Measurements from ENCODE around the gene GPANK1.

The GPANK1 gene

GRCh38 chr6:31652925-31653724 is 11.7 kb downstream of the GPANK1 start:
- DNase-seq, result peak; percentile 74 to 96 (median 82)
- intact Hi-C loops (cut with DNase I), result loop anchor here (1.0 kb wide), 1 partner anchor 33 kb away; the partner anchor contains the start of gene PRRC2A

DNA sequence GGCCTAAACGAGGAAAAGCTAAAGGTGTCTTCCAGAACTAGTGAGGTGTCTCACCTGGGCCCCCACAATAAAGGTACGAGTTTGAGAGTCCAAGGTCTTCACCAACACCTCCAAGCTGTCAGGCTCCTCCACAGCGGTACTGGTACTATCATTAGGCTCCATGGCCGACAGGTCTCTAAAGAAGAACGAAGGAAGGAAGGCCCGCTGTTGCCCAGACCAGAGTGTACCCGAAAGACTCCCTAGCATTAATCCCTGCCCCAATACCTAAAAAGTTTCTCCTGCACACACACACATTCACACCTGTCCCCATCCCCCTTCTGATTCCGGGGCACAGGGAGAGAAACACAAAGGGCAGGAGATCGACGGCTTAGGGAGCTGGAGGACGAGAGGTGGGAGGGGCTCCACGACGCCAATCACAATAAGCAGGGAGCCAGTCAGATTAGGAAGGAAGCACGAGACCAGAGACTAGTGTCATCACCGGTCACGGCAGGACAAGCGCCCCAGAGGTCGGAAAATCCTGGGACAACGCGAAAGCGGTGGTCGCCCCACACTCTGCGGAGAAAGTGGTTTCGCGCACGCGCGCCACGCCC is 13.1 kb downstream of the GPANK1 start:
- intact Hi-C loops (cut with DNase I), result loop anchor here (1.0 kb wide), 1 partner anchor 31 kb away; the partner anchor contains the start of gene PRRC2A

GRCh38 chr6:31645325-31645724 is 19.5 kb downstream of the GPANK1 start:
- intact Hi-C loops (cut with DNase I), result no loop called here
- DNase-seq, result peak in 1 of 10 donors; percentile 55

More for the DNA sequence above, 13.1 kb downstream of the GPANK1 start:
- no peak for DNase-seq

DNA sequence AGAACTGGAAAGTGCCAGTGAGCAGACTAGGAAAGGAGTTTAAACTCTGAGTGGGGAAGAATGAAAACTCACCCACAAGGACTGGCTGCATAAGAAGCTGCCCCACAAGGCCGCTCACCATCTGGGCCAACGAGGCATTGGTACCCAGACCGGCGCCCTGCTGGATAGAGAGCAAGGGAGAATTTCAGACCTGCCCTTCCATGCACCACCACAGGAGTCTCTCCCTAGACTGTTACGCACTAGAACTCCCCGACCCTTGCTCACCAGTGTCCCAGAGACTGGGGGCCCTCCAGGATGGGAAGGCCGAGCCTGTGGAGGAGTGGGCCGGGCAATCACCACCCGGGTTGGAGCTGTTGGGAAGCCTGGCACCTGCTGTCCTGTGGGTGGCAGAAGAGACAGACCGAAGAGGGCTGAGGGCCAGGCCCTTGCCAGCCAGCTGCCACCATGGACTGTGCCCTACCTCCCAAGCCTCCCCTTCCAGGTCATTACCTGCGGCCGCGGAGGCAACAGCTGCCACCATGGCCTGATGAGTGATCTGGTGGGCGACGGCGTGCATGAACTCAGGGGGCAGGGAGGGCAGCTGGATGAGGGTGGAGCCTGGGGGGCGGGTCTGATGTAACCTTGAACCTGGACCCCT is 20.9 kb downstream of the GPANK1 start:
- peak in 1 of 10 donors; percentile 54 for DNase-seq
- intact Hi-C loops (cut with DNase I), result no loop called here

- intact Hi-C loops (cut with DNase I), result no loop called here
- DNase-seq, result no peak
Measured at GRCh38 chr6:31642798-31643570, 21.8 kb downstream of the GPANK1 start.

GRCh38 chr6:31641370-31641769 is 23.4 kb downstream of the GPANK1 start:
- intact Hi-C loops (cut with DNase I), result no loop called here
- DNase-seq, result no peak

DNA sequence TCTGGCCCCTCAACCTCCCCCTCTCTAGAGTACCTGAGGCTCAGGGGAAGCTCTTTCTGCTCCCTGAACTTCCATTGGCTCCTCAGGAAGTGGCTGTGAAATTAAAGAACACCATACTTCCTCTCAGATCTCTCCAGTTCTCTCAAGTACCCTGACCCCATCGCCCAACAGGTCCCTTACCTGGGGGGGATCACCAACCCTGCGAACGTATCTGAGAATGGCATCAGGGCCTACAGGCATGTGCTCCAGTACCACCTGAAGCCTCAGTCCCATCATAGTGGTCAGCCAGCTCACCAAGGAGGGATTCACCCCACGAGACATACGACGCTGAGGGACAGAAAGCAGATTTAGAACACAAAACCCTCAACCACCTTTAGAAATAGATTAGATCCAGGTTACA is 24.2 kb downstream of the GPANK1 start:
- intact Hi-C loops (cut with DNase I), result no loop called here
- peak in 1 of 10 donors; percentile 28 for DNase-seq

- intact Hi-C loops (cut with DNase I), result no loop called here
- DNase-seq, result no peak
Measured at GRCh38 chr6:31639449-31639861, 25.3 kb downstream of the GPANK1 start.

DNA sequence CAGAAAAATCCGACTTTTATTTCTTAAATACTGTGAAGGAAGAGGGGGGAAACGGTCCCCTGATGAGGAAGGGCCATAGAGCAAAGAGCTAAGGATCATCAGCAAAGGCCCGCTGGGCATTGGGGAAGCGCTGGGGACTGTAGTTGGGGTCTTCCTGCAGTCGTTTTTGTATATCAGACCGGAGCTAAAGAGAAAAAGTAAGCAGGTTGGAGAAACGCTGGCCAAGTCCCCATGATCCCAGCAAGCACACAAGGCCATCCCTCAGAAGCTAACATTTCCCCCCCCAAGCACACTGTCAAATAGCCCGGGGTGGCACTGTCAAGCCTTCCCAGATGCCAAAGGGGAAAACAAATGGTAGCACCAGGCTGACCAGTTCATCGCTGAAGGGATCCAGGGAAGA is 25.8 kb downstream of the GPANK1 start:
- intact Hi-C loops (cut with DNase I), result no loop called here

DNA sequence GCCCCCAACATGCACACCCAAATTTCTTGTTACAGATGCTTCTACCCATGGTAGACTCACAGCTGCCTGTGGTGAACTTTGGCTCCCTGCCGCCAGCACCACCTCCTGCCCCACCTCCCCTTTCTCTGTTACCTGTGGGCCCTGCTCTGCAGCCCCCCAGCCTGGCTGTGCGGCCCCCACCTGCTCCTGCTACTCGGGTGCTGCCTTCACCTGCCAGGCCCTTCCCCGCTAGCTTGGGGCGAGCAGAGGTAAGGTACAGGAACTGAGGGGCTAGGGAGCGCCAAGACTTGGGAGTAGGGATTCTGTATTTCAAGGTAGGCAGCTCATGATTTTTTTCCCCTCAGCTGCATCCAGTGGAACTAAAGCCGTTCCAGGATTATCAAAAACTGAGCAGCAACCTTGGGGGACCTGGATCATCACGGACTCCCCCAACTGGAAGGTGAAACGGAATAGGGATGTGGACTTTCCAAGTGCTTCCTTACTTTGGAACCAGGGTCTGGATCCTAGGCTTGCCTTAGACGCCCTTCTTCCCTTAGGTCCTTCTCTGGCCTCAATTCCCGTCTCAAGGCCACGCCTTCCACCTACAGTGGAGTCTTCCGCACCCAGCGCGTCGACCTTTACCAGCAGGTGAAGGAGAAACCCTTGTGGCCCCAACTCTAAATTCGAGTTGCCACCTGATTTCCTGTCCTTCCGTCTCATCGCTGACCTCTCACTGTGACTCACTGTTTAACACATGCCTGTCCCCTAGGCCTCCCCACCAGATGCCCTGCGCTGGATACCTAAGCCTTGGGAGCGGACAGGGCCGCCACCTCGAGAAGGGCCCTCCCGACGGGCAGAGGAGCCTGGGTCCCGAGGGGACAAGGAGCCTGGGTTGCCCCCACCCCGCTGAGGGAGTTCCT is 27.9 kb downstream of the GPANK1 start:
- intact Hi-C loops (cut with DNase I), result no loop called here

More for the DNA sequence above, 25.8 kb downstream of the GPANK1 start:
- no peak for DNase-seq

DNA sequence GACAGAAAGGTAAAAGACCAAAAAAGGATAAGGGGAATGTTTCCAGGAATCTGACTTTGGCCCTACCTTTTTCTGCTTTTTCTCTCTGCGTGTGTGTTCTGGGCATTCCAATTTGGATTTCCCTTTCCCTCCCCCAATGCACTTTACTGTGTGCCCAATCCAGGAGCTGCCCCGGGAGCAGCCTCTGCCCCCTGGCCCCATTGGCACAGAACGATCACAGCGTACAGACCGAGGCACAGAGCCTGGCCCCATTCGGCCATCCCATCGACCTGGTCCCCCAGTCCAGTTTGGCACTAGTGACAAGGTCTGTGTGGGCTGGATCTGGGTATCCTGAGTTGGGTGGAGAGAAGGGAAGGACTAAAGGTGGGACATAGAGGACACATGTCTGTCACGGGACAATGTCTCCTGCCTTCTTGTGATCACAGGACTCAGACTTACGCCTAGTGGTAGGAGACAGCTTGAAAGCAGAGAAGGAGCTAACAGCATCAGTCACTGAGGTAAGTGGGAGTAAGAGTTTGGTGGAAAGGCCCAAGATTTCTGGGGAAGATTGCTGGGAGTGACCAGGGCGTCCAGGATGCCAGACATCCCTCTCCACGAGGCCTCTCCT is 29.7 kb downstream of the GPANK1 start:
- DNase-seq, result no peak
- intact Hi-C loops (cut with DNase I), result no loop called here

More for the DNA sequence above, 27.9 kb downstream of the GPANK1 start:
- DNase-seq, result peak in 1 of 10 donors; percentile 40

DNA sequence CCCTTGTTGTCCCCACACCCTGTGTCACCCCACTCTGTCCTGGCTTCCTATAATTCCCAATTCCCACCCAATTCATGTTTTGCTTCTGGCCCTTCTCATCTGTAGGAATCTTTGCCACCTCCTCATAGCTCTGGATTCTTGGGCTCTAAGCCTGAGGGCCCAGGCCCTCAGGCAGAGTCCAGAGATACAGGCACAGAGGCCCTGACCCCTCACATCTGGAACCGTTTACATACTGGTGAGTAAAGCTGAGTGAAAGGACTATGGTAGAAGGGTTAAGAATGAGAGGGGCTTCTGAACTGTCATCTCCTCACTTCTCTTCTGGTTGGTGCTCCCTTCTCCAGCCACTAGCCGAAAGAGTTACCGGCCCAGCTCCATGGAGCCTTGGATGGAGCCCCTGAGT is 30.7 kb downstream of the GPANK1 start:
- intact Hi-C loops (cut with DNase I), result no loop called here
- no peak for DNase-seq

DNA sequence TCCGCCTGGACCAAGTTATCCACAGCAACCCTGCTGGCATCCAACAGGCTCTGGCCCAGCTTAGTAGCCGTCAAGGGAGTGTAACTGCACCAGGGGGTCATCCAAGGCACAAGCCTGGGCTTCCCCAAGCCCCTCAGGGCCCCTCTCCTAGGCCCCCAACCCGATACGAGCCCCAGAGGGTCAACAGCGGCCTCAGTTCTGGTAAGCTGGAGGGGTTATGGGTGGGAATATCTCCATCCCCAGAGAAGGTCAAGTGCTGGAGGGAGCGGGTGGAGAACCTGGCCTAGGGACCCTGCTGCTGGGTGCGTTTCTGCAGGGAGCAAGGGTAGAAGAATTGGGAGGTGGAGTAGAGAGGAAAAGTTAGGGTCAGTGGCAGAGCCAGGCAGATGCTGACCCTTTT is 31.4 kb downstream of the GPANK1 start:
- no peak for DNase-seq
- intact Hi-C loops (cut with DNase I), result no loop called here

GRCh38 chr6:31632279-31632946 is 32.4 kb downstream of the GPANK1 start:
- intact Hi-C loops (cut with DNase I), result no loop called here
- no peak for DNase-seq

GRCh38 chr6:31631681-31632278 is 33.0 kb downstream of the GPANK1 start:
- intact Hi-C loops (cut with DNase I), result no loop called here
- DNase-seq, result no peak

GRCh38 chr6:31631209-31631608 is 33.6 kb downstream of the GPANK1 start:
- DNase-seq, result no peak
- intact Hi-C loops (cut with DNase I), result no loop called here

DNA sequence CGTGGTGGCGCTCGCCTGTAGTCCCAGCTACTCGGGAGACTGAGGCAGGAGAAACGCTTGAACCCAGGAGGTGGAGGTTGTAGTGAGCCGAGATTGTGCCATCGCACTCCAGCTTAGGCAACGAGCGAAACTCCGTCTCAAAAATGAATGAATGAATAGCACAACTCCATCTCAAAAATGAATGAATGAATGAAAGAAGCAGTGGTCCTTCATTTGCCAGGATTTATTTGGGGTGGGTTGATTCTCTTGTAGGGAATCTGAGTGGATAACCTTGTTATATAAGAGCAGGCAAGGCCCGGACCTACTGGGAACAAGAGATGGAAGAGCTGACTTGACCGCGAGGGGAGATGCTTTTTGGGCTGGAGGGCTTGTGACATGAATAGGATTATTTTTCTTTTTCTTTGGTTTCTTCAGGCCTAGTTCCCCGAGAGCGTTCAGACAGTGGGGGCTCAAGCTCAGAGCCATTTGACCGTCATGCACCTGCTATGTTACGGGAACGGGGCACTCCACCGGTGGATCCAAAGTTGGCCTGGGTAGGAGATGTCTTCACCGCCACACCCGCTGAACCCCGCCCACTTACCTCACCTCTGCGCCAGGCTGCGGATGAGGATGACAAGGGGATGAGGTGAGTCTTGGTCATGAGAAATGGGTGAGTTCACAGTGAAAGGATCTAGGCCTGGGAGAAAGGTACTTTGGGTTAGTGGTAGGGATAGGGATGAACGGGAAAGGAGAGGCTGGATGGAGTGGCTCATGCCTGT is 34.4 kb downstream of the GPANK1 start:
- peak in 1 of 10 donors; percentile 74 for DNase-seq
- intact Hi-C loops (cut with DNase I), result no loop called here

GRCh38 chr6:31629014-31629413 is 35.8 kb downstream of the GPANK1 start:
- intact Hi-C loops (cut with DNase I), result no loop called here

More at GRCh38 chr6:31629014-31629413, 35.8 kb downstream of the GPANK1 start:
- no peak for DNase-seq
